Activated naive CD8-positive, alpha-beta T cell treated with anti-CD3 and anti-CD28 coated beads, Interleukin-2, amount 50 U/mL, for 16 hours (primary cell): ENCODE measurements around the gene VWA1.
"Not testable (repeated sequence)": the region's sequence is repeated elsewhere in the genome, so short reads cannot be mapped to it uniquely, and the experiment has no call there.

ENCODE experiments used
- DNase-seq: peaks from one replicate; pipeline ENCODE4 v3.0.0-alpha.2; 2020; ENCODE audit warnings: low read depth, low spot score

The VWA1 gene

GRCh38 chr1:1435106-1435903, at the start of gene VWA1:
Gene VWA1 (plus strand): TSS chr1:1435690. CDS start chr1:1435749, 59 bp downstream.
- peak; percentile 35 for DNase-seq

- no peak for DNase-seq
Measured at GRCh38 chr1:1385931-1386330, 49.6 kb upstream of the VWA1 start.

GRCh38 chr1:1387098-1388077, 48.1 kb upstream of the VWA1 start:
- DNase-seq: no peak

GRCh38 chr1:1388078-1388472, 47.4 kb upstream of the VWA1 start:
- DNase-seq: no peak

- no peak for DNase-seq
Measured at GRCh38 chr1:1390675-1391074, 44.8 kb upstream of the VWA1 start.

- DNase-seq: no peak
Measured at GRCh38 chr1:1391225-1391624, 44.3 kb upstream of the VWA1 start.

GRCh38 chr1:1393014-1393413, 42.5 kb upstream of the VWA1 start:
- no peak for DNase-seq

- DNase-seq: no peak
Measured at GRCh38 chr1:1393428-1393827, 42.1 kb upstream of the VWA1 start.

GRCh38 chr1:1394116-1394515, 41.4 kb upstream of the VWA1 start:
- DNase-seq: no peak

- no peak for DNase-seq
Measured at GRCh38 chr1:1395166-1395565, 40.3 kb upstream of the VWA1 start.

- DNase-seq: no peak
Measured at GRCh38 chr1:1397839-1398523, 37.5 kb upstream of the VWA1 start.

- no peak for DNase-seq
Measured at GRCh38 chr1:1398677-1399186, 36.8 kb upstream of the VWA1 start.

GRCh38 chr1:1399187-1399871, 36.2 kb upstream of the VWA1 start, which contains the start of gene CCNL2:
Gene CCNL2 (minus strand): TSS chr1:1399335. CDS start chr1:1399306, 29 bp downstream.
- DNase-seq: peak; percentile 99

- no peak for DNase-seq
Measured at GRCh38 chr1:1399872-1400575, 35.5 kb upstream of the VWA1 start.

GRCh38 chr1:1400576-1401456, 34.7 kb upstream of the VWA1 start:
- no peak for DNase-seq

GRCh38 chr1:1401457-1402010, 34.0 kb upstream of the VWA1 start:
- no peak for DNase-seq

- DNase-seq: no peak
Measured at GRCh38 chr1:1402072-1402900, 33.2 kb upstream of the VWA1 start.

- not testable (repeated sequence) for DNase-seq
Measured at GRCh38 chr1:1402901-1403392, 32.5 kb upstream of the VWA1 start.
